ENCODE measurements around the gene UNC13A. TPM values are rescaled to one million over a fixed set of nuclear protein-coding genes. Genes with fewer than 3 reads are reported as not detected.

The UNC13A gene
- total RNA-seq, 4 donors from 2014 or later = 0.09 to 0.24 (median 0.14) TPM

GRCh38 chr19:17633700-17634099 lies 54.5 kb downstream of the UNC13A start:
- ATAC-seq (ENCODE audit: low FRiP score) (no peak), DNase-seq (ENCODE audit: low spot score) (no peak)
- TF ChIP-seq CTCF (IDR thresholded peaks at IDR 0.05) = no peak

GRCh38 chr19:17632577-17632976 lies 55.6 kb downstream of the UNC13A start:
- no peak for DNase-seq (ENCODE audit: low spot score)
- ATAC-seq (ENCODE audit: low FRiP score) = no peak
- TF ChIP-seq CTCF (IDR thresholded peaks at IDR 0.05) = no peak

GRCh38 chr19:17629760-17630159 lies 58.4 kb downstream of the UNC13A start:
- DNase-seq (ENCODE audit: low spot score) (no peak), ATAC-seq (ENCODE audit: low FRiP score) (no peak)
- TF ChIP-seq CTCF (IDR thresholded peaks at IDR 0.05) = no peak

GRCh38 chr19:17627921-17628320 lies 60.2 kb downstream of the UNC13A start:
- ATAC-seq (ENCODE audit: low FRiP score) (no peak), DNase-seq (ENCODE audit: low spot score) (no peak)
- no peak for TF ChIP-seq CTCF (IDR thresholded peaks at IDR 0.05)

GRCh38 chr19:17627161-17627560 lies 61.0 kb downstream of the UNC13A start:
- TF ChIP-seq CTCF (IDR thresholded peaks at IDR 0.05) = no peak
- no peak for ATAC-seq (ENCODE audit: low FRiP score)
- no peak for DNase-seq (ENCODE audit: low spot score)

- no peak for DNase-seq (ENCODE audit: low spot score)
- no peak for ATAC-seq (ENCODE audit: low FRiP score)
- TF ChIP-seq CTCF (IDR thresholded peaks at IDR 0.05) = no peak
These were observed 61.6 kb downstream of the UNC13A start for GRCh38 chr19:17626456-17627015.

- no peak for TF ChIP-seq CTCF (IDR thresholded peaks at IDR 0.05)
- no peak for ATAC-seq (ENCODE audit: low FRiP score)
- no peak for DNase-seq (ENCODE audit: low spot score)
These were observed 62.2 kb downstream of the UNC13A start for GRCh38 chr19:17625980-17626379.
